NCI-H1092 treated with DMSO at 0.1 percent for 48 hours (cell line): ENCODE results near the gene SH3GL1.
"Not testable (repeated sequence)": the region's sequence is repeated elsewhere in the genome, so short reads cannot be mapped to it uniquely, and the experiment has no call there.

ENCODE experiments used
- DNase-seq: peaks from one replicate; lab custom pipeline; 2025; lab: John Stamatoyannopoulos, UW

SH3GL1 gene

DNA sequence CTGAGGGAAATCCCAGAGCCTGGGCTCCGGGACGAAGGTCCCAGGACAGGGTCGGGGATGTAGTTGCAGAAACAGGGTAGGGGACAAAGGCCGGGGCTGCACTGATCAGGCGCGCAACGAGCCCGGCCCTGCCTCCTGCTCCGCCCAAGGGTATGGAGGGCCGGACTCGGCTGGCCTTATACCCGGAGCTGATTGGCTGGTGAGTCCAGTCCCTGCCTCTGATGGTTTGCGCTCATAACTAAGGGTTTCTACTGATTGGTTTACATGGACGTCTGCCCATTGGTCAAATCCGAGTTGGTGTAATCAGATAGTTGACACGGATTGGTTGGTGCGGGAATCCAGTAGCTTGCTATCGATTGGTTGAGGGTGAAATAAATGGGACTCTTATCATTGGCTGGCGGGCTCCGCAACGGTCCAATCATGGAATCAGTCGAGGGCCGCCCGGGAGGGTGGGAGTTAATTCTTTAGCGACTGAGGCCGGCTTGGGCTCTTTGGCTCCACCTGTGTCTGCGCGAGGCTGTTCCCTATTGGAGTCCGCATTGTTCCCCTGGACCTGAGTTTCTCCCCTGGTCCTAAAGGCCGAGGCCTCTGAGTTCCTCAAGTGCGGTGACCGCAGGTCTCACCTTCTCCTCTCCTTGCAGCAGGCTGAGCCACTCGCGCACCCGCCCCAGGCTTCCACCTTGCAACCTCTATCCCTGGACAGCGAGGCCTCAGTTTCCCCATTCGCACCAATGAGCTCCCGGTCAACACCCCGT lies 57.6 kb downstream of the SH3GL1 start:
- peak; percentile 99 for DNase-seq

GRCh38 chr19:4342314-4342614 lies 58.1 kb downstream of the SH3GL1 start:
- DNase-seq = no peak

DNA sequence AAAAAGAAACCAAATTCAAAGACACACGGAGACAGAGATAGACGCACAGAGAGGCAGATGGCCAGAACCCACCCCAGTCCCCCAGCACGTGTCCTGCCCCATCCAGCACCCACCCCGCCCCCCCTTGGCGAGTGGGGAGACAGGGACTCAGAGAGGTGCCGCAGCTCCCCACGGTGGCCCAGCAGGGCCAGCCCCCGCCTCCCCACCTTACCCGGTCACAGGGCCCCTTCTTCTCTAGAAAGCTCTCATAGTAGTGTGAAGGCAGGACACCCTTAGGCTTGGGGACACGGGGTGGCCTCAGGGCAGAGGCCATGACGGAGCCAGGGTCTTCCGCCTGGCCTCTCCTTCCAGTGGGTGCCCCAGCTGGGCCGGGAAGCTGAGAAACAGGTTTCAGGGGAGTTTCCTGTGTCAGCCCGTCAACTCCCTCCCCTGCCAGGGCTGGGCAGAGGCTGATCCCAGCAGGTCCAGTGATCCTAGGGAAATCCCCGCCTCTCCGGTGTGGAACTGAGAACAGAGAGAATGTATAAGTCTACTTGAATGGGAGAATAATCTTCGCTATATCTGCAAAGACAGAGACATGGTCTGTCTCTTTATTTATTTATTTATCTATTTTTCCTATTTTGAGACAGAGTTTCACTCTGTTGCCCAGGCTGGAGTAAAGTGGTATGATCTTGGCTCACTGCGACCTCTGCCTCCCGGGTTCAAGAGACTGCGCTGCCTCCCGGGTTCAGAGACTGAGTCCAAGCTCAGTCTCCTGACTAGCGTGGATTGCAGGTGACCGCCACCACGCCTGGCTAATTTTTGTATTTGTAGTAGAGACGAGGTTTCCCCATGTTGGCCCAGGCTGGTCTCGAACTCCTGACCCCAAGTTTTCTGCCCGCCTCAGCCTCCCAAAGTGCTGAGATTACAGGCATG lies 61.6 kb downstream of the SH3GL1 start, which contains the start of gene STAP2:
Gene STAP2, minus strand, starts transcription at position 387 of the 915 bp plus-strand sequence. Its CDS starts 74 bp downstream, at position 313.
- DNase-seq = no peak

GRCh38 chr19:4337906-4338440 lies 62.4 kb downstream of the SH3GL1 start:
- DNase-seq = peak; percentile 14

GRCh38 chr19:4334929-4335570 lies 65.3 kb downstream of the SH3GL1 start:
- DNase-seq = no peak

- DNase-seq = no peak
Measured at GRCh38 chr19:4329858-4330257, 70.5 kb downstream of the SH3GL1 start.

GRCh38 chr19:4328991-4329681 lies 71.2 kb downstream of the SH3GL1 start:
- not testable (repeated sequence) for DNase-seq

GRCh38 chr19:4328243-4328990 lies 71.9 kb downstream of the SH3GL1 start:
- DNase-seq = no peak

- DNase-seq = no peak
Measured at GRCh38 chr19:4327877-4328242, 72.5 kb downstream of the SH3GL1 start.

- DNase-seq = no peak
Measured at GRCh38 chr19:4327252-4327876, 73.0 kb downstream of the SH3GL1 start.

GRCh38 chr19:4326837-4327251 lies 73.5 kb downstream of the SH3GL1 start:
- DNase-seq = no peak

DNA sequence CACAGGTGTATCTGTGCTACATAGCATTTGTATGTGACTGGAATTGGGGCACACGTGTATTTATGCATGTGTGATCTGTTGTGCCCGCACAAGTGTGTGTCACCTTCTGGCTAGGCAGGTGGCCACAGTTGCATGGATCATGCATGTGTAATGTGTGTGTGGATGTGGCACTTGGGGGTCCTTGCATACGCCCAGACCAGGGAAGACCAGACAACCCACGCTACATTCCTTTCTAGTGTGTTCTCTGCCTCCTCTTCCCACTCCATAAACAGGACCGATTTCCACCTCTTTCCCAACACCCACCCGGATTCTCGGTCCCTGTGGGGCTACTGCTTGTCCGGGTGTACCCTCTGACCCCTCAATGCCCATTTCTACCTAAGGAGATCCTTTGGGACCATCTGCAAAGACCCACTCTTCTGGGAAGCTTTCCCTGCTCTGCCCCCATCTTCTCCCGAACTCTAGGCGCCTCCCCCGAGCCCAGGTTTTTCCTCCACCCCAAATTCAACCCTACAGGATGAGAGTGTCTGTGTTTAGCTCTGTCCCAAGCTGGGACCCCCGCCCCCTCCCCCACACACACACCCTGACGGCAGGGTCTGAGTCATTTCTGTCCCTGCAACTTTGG lies 74.0 kb downstream of the SH3GL1 start:
- DNase-seq = no peak

DNA sequence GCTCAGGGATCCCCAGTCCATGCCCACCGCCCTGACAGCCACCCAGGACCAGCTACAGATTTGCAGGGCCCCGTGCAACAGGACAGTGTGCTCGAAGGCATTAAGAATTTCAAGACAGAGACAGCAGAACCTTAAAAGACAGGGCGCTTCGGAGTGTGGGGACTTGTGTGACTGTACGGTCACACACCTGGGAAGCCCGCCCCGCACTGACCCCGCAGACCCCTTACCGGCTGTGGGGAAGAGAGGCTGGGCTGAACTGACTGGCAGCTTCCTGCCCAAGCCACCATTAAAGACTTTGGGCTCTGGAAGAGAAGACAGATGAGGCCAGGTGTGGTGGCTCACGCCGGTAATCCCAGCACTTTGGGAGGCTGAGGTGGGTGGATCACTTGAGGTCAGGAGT lies 76.1 kb downstream of the SH3GL1 start:
- DNase-seq = no peak

- DNase-seq = no peak
Measured at GRCh38 chr19:4323692-4324091, 76.7 kb downstream of the SH3GL1 start.

GRCh38 chr19:4322942-4323665 lies 77.2 kb downstream of the SH3GL1 start:
- DNase-seq = no peak

- DNase-seq = no peak
Measured at GRCh38 chr19:4320419-4320818, 79.9 kb downstream of the SH3GL1 start.

GRCh38 chr19:4319067-4319718 lies 81.2 kb downstream of the SH3GL1 start:
- no peak for DNase-seq

- no peak for DNase-seq
Measured at GRCh38 chr19:4318460-4318859, 81.9 kb downstream of the SH3GL1 start.

DNA sequence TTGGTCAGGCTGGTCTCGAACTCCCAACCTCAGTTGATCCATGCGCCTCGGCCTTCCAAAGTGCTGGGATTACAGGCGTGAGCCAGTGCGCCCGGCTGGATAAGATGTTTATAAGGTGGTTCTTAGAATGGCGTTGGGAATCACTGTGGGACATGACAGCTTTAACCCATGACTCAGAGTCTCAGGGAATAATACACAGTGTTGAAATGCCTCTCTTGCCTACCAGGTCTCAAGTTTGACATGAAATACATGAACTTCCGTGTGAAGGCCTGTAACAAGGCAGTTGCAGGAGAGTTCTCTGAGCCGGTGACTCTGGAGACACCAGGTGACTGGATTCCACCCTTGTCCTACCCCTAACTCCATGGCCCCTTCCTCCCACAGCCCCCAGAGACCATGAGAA lies 83.4 kb downstream of the SH3GL1 start:
- no peak for DNase-seq
